DND-41 (cell line): ENCODE measurements around the gene BBS9.

Experiments
- ATAC-seq: fragments of 200-7000 bp; cut with Tn5 transposase; 3 replicates; pipeline ENCODE4 v1.9.1; 2021; ENCODE audit warnings: low read depth; ENCODE audit not compliant: insufficient read depth
- DNase-seq: peaks from one replicate; pipeline ENCODE4 v3.0.0-alpha.2; 2020
- H2AFZ ChIP-seq: 2 replicates; pipeline ENCODE4 v1.6.0; 2012; ENCODE audit warnings: low read depth, low read length
- H3K27ac ChIP-seq: 2 replicates; pipeline ENCODE4 v1.5.1; 2012; ENCODE audit warnings: low read length, inconsistent platforms
- H3K27me3 ChIP-seq: fragments of 200-600 bp; sonication (generic); 2 replicates; pipeline ENCODE4 v1.6.0; 2012; ENCODE audit warnings: low read length, mild to moderate bottlenecking, inconsistent platforms; ENCODE audit not compliant: insufficient read depth, poor library complexity
- H3K36me3 ChIP-seq: 2 replicates; pipeline ENCODE4 v1.5.1; 2012; ENCODE audit warnings: low read length, inconsistent platforms; ENCODE audit not compliant: insufficient read depth
- H3K4me1 ChIP-seq: 2 replicates; pipeline ENCODE4 v1.5.1; 2012; ENCODE audit warnings: mild to moderate bottlenecking, low read length; ENCODE audit not compliant: insufficient read depth
- H3K4me2 ChIP-seq: 2 replicates; pipeline ENCODE4 v1.6.0; 2012; ENCODE audit warnings: mild to moderate bottlenecking, moderate library complexity, low read length, inconsistent platforms; ENCODE audit not compliant: insufficient read depth
- H3K4me3 ChIP-seq, 2 experiments: fragments of 200-600 bp in 1 of 2; shearing (Covaris generic) in 1 of 2; 2 replicates each; pipeline ENCODE4 v1.5.1; 2012 to 2016; ENCODE audit warnings: inconsistent platforms in 2 of 2, low read length in 2 of 2, mild to moderate bottlenecking in 2 of 2, low read depth in 1 of 2, moderate library complexity in 1 of 2
- H3K79me2 ChIP-seq: 2 replicates; pipeline ENCODE4 v1.6.0; 2012; ENCODE audit warnings: low read length, inconsistent platforms; ENCODE audit not compliant: insufficient read depth
- H3K9ac ChIP-seq: 2 replicates; pipeline ENCODE4 v1.6.0; 2012; ENCODE audit warnings: low read depth, mild to moderate bottlenecking, inconsistent platforms, low read length, moderate library complexity
- H3K9me3 ChIP-seq: 2 replicates; pipeline ENCODE4 v1.5.1; 2012; ENCODE audit warnings: low read length, moderate library complexity, mild to moderate bottlenecking, inconsistent platforms; ENCODE audit not compliant: insufficient read depth, severe bottlenecking
- H4K20me1 ChIP-seq: 2 replicates; pipeline ENCODE4 v1.6.0; 2012; ENCODE audit warnings: low read length; ENCODE audit not compliant: insufficient read depth
- CTCF ChIP-seq: IDR thresholded peaks from 2 replicates; pipeline ENCODE4 v1.5.1; 2012; ENCODE audit warnings: borderline replicate concordance, low read length, moderate library complexity, mild to moderate bottlenecking; ENCODE audit not compliant: poor library complexity, severe bottlenecking; ENCODE audit errors: extremely low read depth
- EZH2 ChIP-seq: IDR thresholded peaks from 3 replicates; pipeline ENCODE4 v1.6.1; 2012; ENCODE audit warnings: borderline replicate concordance, low read depth, mild to moderate bottlenecking, moderate library complexity, low read length, inconsistent platforms; ENCODE audit not compliant: severe bottlenecking

Gene BBS9

GRCh38 chr7:33142585-33142984 lies 13.2 kb downstream of the BBS9 start:
- H3K27me3 ChIP-seq, result no peaks in the 10 kb centered on the region
- no peak overlapping the region for H3K4me3 ChIP-seq
- no peaks in the 10 kb centered on the region for H3K36me3 ChIP-seq
- no peaks in the 10 kb centered on the region for H3K79me2 ChIP-seq
- H4K20me1 ChIP-seq, result no peaks in the 10 kb centered on the region
- no peaks in the 10 kb centered on the region for H3K4me1 ChIP-seq
- H3K27ac ChIP-seq, result no peak overlapping the region
- no peak overlapping the region for H3K4me2 ChIP-seq
- TF ChIP-seq CTCF, result no peak
- no peak for TF ChIP-seq EZH2
- no peak overlapping the region for H2AFZ ChIP-seq
- H3K9me3 ChIP-seq, result peaks cover 4% of the 10 kb centered on the region
- H3K9ac ChIP-seq, result no peak overlapping the region
- ATAC-seq (no peak), DNase-seq (no peak)

GRCh38 chr7:33143996-33144718 lies 14.8 kb downstream of the BBS9 start:
- DNase-seq, result no peak

GRCh38 chr7:33145156-33145555 lies 15.8 kb downstream of the BBS9 start:
- TF ChIP-seq EZH2, result no peak
- no peak for TF ChIP-seq CTCF
- H4K20me1 ChIP-seq, result no peaks in the 10 kb centered on the region
- no peaks in the 10 kb centered on the region for H3K27me3 ChIP-seq
- ATAC-seq (no peak), DNase-seq (no peak)
- peaks cover 4% of the 10 kb centered on the region for H3K9me3 ChIP-seq
- no peaks in the 10 kb centered on the region for H3K4me1 ChIP-seq
- no peak overlapping the region for H3K4me3 ChIP-seq
- H3K27ac ChIP-seq, result no peak overlapping the region
- no peak overlapping the region for H3K4me2 ChIP-seq
- no peak overlapping the region for H2AFZ ChIP-seq
- H3K79me2 ChIP-seq, result no peaks in the 10 kb centered on the region
- H3K36me3 ChIP-seq, result no peaks in the 10 kb centered on the region
- H3K9ac ChIP-seq, result no peak overlapping the region

More at GRCh38 chr7:33143996-33144718, 14.8 kb downstream of the BBS9 start:
- no peaks in the 10 kb centered on the region for H4K20me1 ChIP-seq
- H3K79me2 ChIP-seq, result no peaks in the 10 kb centered on the region
- H3K4me3 ChIP-seq, result no peak overlapping the region
- no peak for ATAC-seq
- TF ChIP-seq CTCF (no peak), EZH2 (no peak)
- H3K27ac ChIP-seq, result no peak overlapping the region
- no peak overlapping the region for H3K4me2 ChIP-seq
- H3K9ac ChIP-seq, result no peak overlapping the region
- no peaks in the 10 kb centered on the region for H3K4me1 ChIP-seq
- H3K9me3 ChIP-seq, result peaks cover 4% of the 10 kb centered on the region
- H2AFZ ChIP-seq, result no peak overlapping the region
- no peaks in the 10 kb centered on the region for H3K27me3 ChIP-seq
- H3K36me3 ChIP-seq, result no peaks in the 10 kb centered on the region

GRCh38 chr7:33152087-33152486 lies 22.7 kb downstream of the BBS9 start:
- Histone ChIP-seq H3K36me3 (no peaks in the 10 kb centered on the region), H3K4me3 (no peak overlapping the region), H3K4me2 (no peak overlapping the region), H2AFZ (no peak overlapping the region), H3K9me3 (no peaks in the 10 kb centered on the region), H4K20me1 (no peaks in the 10 kb centered on the region), H3K79me2 (no peaks in the 10 kb centered on the region), H3K27me3 (no peaks in the 10 kb centered on the region), H3K9ac (no peak overlapping the region), H3K27ac (no peak overlapping the region), H3K4me1 (no peaks in the 10 kb centered on the region)
- TF ChIP-seq EZH2 (no peak), CTCF (no peak)
- ATAC-seq (no peak), DNase-seq (no peak)
